Gastrocnemius medialis (tissue), 4 donors: Measurements from ENCODE around the gene FHOD3. TPM values are rescaled to one million over a fixed set of nuclear protein-coding genes. Genes with fewer than 3 reads are reported as not detected.

Experiments used
- ATAC-seq, 2 donors: fragments of 150-250 bp; one replicate each; pipeline ENCODE4 v1.9.1; 2016
- DNase-seq, 2 donors: peaks; one replicate each; pipeline ENCODE4 v3.0.0-alpha.2; 2019
- H3K27ac ChIP-seq, 4 donors: fragments of 200-600 bp; sonication (generic); 1 replicate in 1 of 4; 2 replicates in 3 of 4; pipeline ENCODE4 v1.5.1; 2016 to 2018; ENCODE audit warnings: mild to moderate bottlenecking in 2 of 4, moderate library complexity in 1 of 4
- H3K27me3 ChIP-seq, 3 donors: fragments of 200-600 bp; sonication (generic) in 2 of 3; 1 replicate in 1 of 3; 2 replicates in 2 of 3; pipeline versions ENCODE4 v1.5.1 to v1.6.0; 2016 to 2019; ENCODE audit warnings: mild to moderate bottlenecking in 1 of 3, moderate library complexity in 1 of 3
- H3K36me3 ChIP-seq, 2 donors: fragments of 200-600 bp; sonication (generic) in 1 of 2; one replicate each; pipeline ENCODE4 v1.5.1; 2017 to 2018
- H3K4me1 ChIP-seq, 2 donors: fragments of 200-600 bp; sonication (generic) in 1 of 2; one replicate each; pipeline ENCODE4 v1.5.1; 2016 to 2017; ENCODE audit warnings: mild to moderate bottlenecking in 2 of 2
- H3K4me3 ChIP-seq, 4 donors: fragments of 200-600 bp; sonication (generic) in 3 of 4; 1 replicate in 1 of 4; 2 replicates in 3 of 4; pipeline ENCODE4 v1.5.1; 2016 to 2019; ENCODE audit warnings: mild to moderate bottlenecking in 2 of 4
- H3K9me3 ChIP-seq, 3 donors: fragments of 200-600 bp; sonication (generic) in 2 of 3; 1 replicate in 1 of 3; 2 replicates in 2 of 3; pipeline ENCODE4 v1.5.1; 2016 to 2019
- CTCF ChIP-seq, 5 experiments: fragments of 450-650 bp in 3 of 5; fragments of 200-600 bp in 2 of 5; sonication (generic) in 2 of 5; IDR thresholded peaks in 4 of 5; conservative IDR thresholded peaks in 1 of 5; 1 replicate in 4 of 5; 2 replicates in 1 of 5; pipeline ENCODE4 v1.5.1; 2016 to 2019; ENCODE audit warnings: antibody characterized with exemption in 5 of 5, mild to moderate bottlenecking in 3 of 5, moderate library complexity in 3 of 5
- POLR2A ChIP-seq, 2 donors: fragments of 450-650 bp; IDR thresholded peaks; one replicate each; pipeline ENCODE4 v1.6.1; 2017; ENCODE audit warnings: antibody characterized with exemption in 2 of 2, mild to moderate bottlenecking in 2 of 2, moderate library complexity in 2 of 2
- in situ Hi-C, 4 donors: fragments of 200-750 bp; cut with MboI; loops; one replicate each; pipeline versions ENCODE4 v1.15.0 to v1.8.0; 2017; ENCODE audit warnings: low sequenced_read_pairs in 4 of 4
- intact Hi-C: fragments of 100-400 bp; cut with DNase I; formaldehyde crosslinking; loops from one replicate; pipeline ENCODE4 v1.15.1; 2023; ENCODE audit warnings: low total_unique reads
- total RNA-seq, 4 donors: library from RNA; depleted of rRNA; stranded (reverse); fragments of >200 nt; gene quantifications; one replicate each; pipeline versions ENCODE4 v1.1.0 to v1.2.3, GENCODE V29; 2016

Gene FHOD3
- total RNA-seq, 4 donors from 2014 or later, result 10.0 to 32.5 (median 17.0) TPM

DNA sequence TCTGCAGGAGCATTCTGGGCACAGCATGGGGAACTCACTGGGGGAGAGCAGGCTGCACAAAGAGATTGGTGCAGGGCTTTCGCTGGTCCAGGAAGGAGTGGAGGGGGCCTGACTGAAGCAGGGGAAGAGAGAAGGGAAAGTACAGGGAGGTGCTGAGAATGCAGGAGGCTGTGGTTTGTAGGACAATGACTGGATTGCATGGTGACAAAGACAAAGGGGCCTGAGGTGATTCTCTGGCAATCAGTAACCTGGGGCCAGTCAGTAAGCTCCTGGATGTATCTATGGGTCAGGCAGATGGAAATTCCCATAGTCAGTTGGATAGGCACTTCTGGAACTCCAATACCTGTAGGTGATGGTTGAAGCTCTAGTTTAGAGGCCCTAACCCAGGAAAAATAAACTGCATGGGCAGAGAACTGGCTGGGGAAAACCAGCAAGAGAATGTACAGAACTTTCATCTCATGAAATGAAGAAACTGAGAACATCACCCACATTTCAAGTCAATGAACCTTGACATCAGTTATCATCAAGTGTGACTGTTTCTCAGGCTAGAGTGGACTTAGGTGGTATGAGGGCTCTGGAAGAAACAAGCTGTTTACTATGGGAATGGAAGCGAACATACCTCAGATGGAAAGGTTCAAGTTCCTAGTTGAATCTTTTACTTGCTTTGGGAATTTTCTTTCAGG is 338.0 kb downstream of the FHOD3 start:
- DNase-seq, result no peak
- Histone ChIP-seq H3K4me1 (no peaks in the 10 kb centered on the region), H3K36me3 (no peaks in the 10 kb centered on the region), H3K27ac (no peak overlapping the region), H3K4me3 (no peak overlapping the region), H3K27me3 (no peaks in the 10 kb centered on the region), H3K9me3 (no peaks in the 10 kb centered on the region)
- in situ Hi-C loops (no loop called here), intact Hi-C loops (no loop called here)
- TF ChIP-seq POLR2A (IDR thresholded peaks at IDR 0.05) (no peak), CTCF (IDR thresholded peaks at IDR 0.05 in 4 of 5, conservative IDR thresholded peaks at IDR 0.05 in 1 of 5) (no peak)
- ATAC-seq, result no peak

DNA sequence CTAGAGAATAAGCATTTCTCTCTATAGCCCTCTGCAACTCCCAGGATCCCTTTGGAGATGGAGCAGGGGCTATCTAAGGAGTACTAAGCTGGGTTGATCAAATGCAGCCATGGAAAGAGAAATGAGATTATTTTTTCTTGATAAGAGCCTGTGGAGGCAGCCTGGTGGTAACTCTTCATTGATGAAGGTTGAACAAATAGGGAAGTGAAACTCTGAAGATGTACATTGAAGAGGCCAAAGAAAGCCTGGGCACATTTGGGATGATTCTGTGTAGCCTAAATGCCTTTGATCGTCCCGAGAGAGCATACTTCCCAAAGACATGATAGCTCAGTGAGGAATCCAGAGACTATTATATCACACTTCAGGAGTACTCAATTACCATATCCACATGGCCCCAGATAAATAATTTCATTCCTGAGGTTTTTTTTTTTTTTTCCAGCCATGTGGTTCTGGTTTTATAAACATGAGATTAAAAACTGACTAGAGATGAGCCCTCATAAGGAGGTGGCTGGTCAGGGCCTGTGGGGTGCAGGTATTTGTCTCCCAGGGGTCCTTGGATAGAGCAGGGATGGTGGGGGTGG is 338.8 kb downstream of the FHOD3 start:
- Histone ChIP-seq H3K27ac (no peak overlapping the region), H3K9me3 (no peaks in the 10 kb centered on the region), H3K4me3 (no peak overlapping the region), H3K27me3 (no peaks in the 10 kb centered on the region), H3K4me1 (no peaks in the 10 kb centered on the region), H3K36me3 (no peaks in the 10 kb centered on the region)
- TF ChIP-seq POLR2A (IDR thresholded peaks at IDR 0.05) (no peak), CTCF (IDR thresholded peaks at IDR 0.05 in 4 of 5, conservative IDR thresholded peaks at IDR 0.05 in 1 of 5) (no peak)
- in situ Hi-C loops (no loop called here), intact Hi-C loops (no loop called here)
- DNase-seq, result no peak
- ATAC-seq, result no peak

DNA sequence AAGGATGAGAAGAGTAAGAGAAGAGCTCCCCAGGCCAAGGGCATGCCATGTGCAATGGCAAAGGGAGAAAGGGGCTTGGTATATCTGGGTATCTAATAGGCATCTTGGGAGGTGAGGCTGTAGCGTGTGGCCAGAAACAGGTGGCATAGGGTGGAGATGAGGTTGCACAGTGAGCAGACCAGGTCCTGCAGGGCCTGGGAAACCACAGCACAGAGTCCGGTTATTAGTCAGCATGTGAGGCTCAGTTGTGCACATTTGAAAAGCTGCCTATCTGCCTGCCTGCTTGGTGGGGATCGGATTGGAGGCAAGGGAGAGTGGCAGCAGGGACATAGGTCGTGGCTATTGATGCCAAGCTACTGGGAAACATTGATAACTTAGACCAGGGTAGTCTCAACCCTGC is 340.7 kb downstream of the FHOD3 start:
- intact Hi-C loops (no loop called here), in situ Hi-C loops (no loop called here)
- DNase-seq (no peak), ATAC-seq (no peak)
- Histone ChIP-seq H3K9me3 (no peaks in the 10 kb centered on the region), H3K27me3 (no peaks in the 10 kb centered on the region), H3K4me3 (no peak overlapping the region), H3K36me3 (no peaks in the 10 kb centered on the region), H3K4me1 (no peaks in the 10 kb centered on the region), H3K27ac (no peak overlapping the region)
- no peak for TF ChIP-seq POLR2A (IDR thresholded peaks at IDR 0.05)
- TF ChIP-seq CTCF (IDR thresholded peaks at IDR 0.05 in 4 of 5, conservative IDR thresholded peaks at IDR 0.05 in 1 of 5), result no peak

GRCh38 chr18:36640021-36640952 is 342.8 kb downstream of the FHOD3 start:
- Histone ChIP-seq H3K4me1 (no peaks in the 10 kb centered on the region), H3K27me3 (no peaks in the 10 kb centered on the region), H3K9me3 (no peaks in the 10 kb centered on the region), H3K4me3 (no peak overlapping the region), H3K27ac (no peak overlapping the region), H3K36me3 (no peaks in the 10 kb centered on the region)
- intact Hi-C loops (no loop called here), in situ Hi-C loops (no loop called here)
- no peak for TF ChIP-seq POLR2A (IDR thresholded peaks at IDR 0.05)
- TF ChIP-seq CTCF (IDR thresholded peaks at IDR 0.05 in 4 of 5, conservative IDR thresholded peaks at IDR 0.05 in 1 of 5), result no peak
- ATAC-seq, result no peak
- no peak for DNase-seq
